WTC11 (cell line): ENCODE data around the gene ARRB2. TPM values are rescaled to one million over a fixed set of nuclear protein-coding genes. Genes with fewer than 3 reads are reported as not detected.

Experiments used
- ATAC-seq: fragments of 200-7000 bp; cut with Tn5 transposase; 2 replicates; pipeline ENCODE4 v1.10.0; 2021; ENCODE audit warnings: mild to moderate bottlenecking, moderate library complexity
- CTCF ChIA-PET: fragments of 300-600 bp; sonication (Branson Sonifier 250); formaldehyde crosslinking; loops from one replicate; lab custom pipeline; 2021; ENCODE audit warnings: antibody characterized with exemption; lab: Charles Lee
- POLR2A ChIA-PET: fragments of 350-600 bp; sonication (Branson Sonifier 250); formaldehyde crosslinking; loops from one replicate; lab custom pipeline; 2021; ENCODE audit warnings: antibody characterized with exemption; lab: Charles Lee
- DNase-seq: peaks from one replicate; pipeline ENCODE4 v3.0.0; 2021; ENCODE audit warnings: low spot score
- H3K27ac Mint-ChIP-seq: 2 replicates; pipeline ENCODE4 v1.8.0; 2021; ENCODE audit warnings: mixed read lengths
- H3K27me3 Mint-ChIP-seq: 2 replicates; pipeline ENCODE4 v1.8.0; 2021; ENCODE audit warnings: low read depth, mild to moderate bottlenecking, moderate library complexity, mixed read lengths
- H3K36me3 Mint-ChIP-seq: 2 replicates; pipeline ENCODE4 v1.8.0; 2021; ENCODE audit warnings: mixed read lengths
- H3K4me1 Mint-ChIP-seq: 2 replicates; pipeline ENCODE4 v1.8.0; 2022; ENCODE audit warnings: mixed read lengths
- H3K4me3 Mint-ChIP-seq: 2 replicates; pipeline ENCODE4 v1.8.0; 2021; ENCODE audit warnings: mild to moderate bottlenecking, moderate library complexity, mixed read lengths
- H3K9me3 Mint-ChIP-seq: 2 replicates; pipeline ENCODE4 v1.8.0; 2021; ENCODE audit warnings: mixed read lengths
- ATF1 ChIP-seq: sonication (generic); formaldehyde crosslinking; IDR thresholded peaks from 2 replicates; pipeline ENCODE4 v1.8.1; 2023; ENCODE audit warnings: mild to moderate bottlenecking, moderate library complexity, missing genetic modification reagents
- ELF4 ChIP-seq: sonication (generic); formaldehyde crosslinking; IDR thresholded peaks from 2 replicates; pipeline ENCODE4 v1.8.1; 2022; ENCODE audit warnings: low read depth, mild to moderate bottlenecking, moderate library complexity, missing genetic modification reagents
- ESRRA ChIP-seq: sonication (generic); formaldehyde crosslinking; IDR thresholded peaks from 2 replicates; pipeline ENCODE4 v1.8.1; 2022; ENCODE audit warnings: mild to moderate bottlenecking, missing genetic modification reagents, borderline replicate concordance
- FOXK1 ChIP-seq: sonication (generic); formaldehyde crosslinking; IDR thresholded peaks from 2 replicates; pipeline ENCODE4 v1.8.0; 2022; ENCODE audit warnings: mild to moderate bottlenecking, moderate library complexity, missing genetic modification reagents
- GABPB1 ChIP-seq: sonication (generic); formaldehyde crosslinking; IDR thresholded peaks from 2 replicates; pipeline ENCODE4 v1.8.1; 2023; ENCODE audit warnings: mild to moderate bottlenecking, missing genetic modification reagents
- GRHL2 ChIP-seq: fragments of 250-450 bp; sonication (Bioruptor Pico); IDR thresholded peaks from 2 replicates; pipeline ENCODE4 v1.8.0; 2022; ENCODE audit warnings: mild to moderate bottlenecking, moderate library complexity; ENCODE audit not compliant: insufficient replicate concordance, severe bottlenecking
- JAZF1 ChIP-seq: fragments of 250-450 bp; sonication (Bioruptor Pico); IDR thresholded peaks from 2 replicates; pipeline ENCODE4 v1.9.0; 2021; ENCODE audit warnings: moderate library complexity, mild to moderate bottlenecking, inconsistent platforms
- NFATC4 ChIP-seq: fragments of 250-450 bp; sonication (Bioruptor Pico); IDR thresholded peaks from 2 replicates; pipeline ENCODE4 v1.9.0; 2021; ENCODE audit warnings: mild to moderate bottlenecking
- NFE2L1 ChIP-seq: sonication (generic); formaldehyde crosslinking; IDR thresholded peaks from 2 replicates; pipeline ENCODE4 v1.8.1; 2023; ENCODE audit warnings: missing genetic modification reagents
- NFYB ChIP-seq: sonication (generic); formaldehyde crosslinking; conservative IDR thresholded peaks from 2 replicates; pipeline ENCODE4 v1.8.0; 2022; ENCODE audit warnings: low read depth, missing genetic modification reagents
- NR1H2 ChIP-seq: sonication (generic); formaldehyde crosslinking; IDR thresholded peaks from 2 replicates; pipeline ENCODE4 v1.9.0; 2021; ENCODE audit warnings: mild to moderate bottlenecking, moderate library complexity, missing genetic modification reagents
- NR2C2 ChIP-seq: sonication (generic); formaldehyde crosslinking; IDR thresholded peaks from 2 replicates; pipeline ENCODE4 v1.8.0; 2022; ENCODE audit warnings: mild to moderate bottlenecking, missing genetic modification reagents
- NR3C1 ChIP-seq: sonication (generic); formaldehyde crosslinking; conservative IDR thresholded peaks from 2 replicates; pipeline ENCODE4 v1.8.1; 2023; ENCODE audit warnings: low read depth, mild to moderate bottlenecking, missing genetic modification reagents
- ZNF121 ChIP-seq: sonication (generic); formaldehyde crosslinking; IDR thresholded peaks from 2 replicates; pipeline ENCODE4 v1.8.0; 2023; ENCODE audit warnings: missing genetic modification reagents
- ZNF219 ChIP-seq: sonication (generic); formaldehyde crosslinking; IDR thresholded peaks from 2 replicates; pipeline ENCODE4 v1.8.0; 2023; ENCODE audit warnings: missing genetic modification reagents, mild to moderate bottlenecking, borderline replicate concordance
- ZNF263 ChIP-seq: sonication (generic); formaldehyde crosslinking; IDR thresholded peaks from 2 replicates; pipeline ENCODE4 v1.8.1; 2022; ENCODE audit warnings: low read depth, mild to moderate bottlenecking, moderate library complexity, missing genetic modification reagents
- ZNF317 ChIP-seq: sonication (generic); formaldehyde crosslinking; IDR thresholded peaks from 2 replicates; pipeline ENCODE4 v1.8.1; 2023; ENCODE audit warnings: low read depth, mild to moderate bottlenecking, moderate library complexity, missing genetic modification reagents, borderline replicate concordance
- ZNF423 ChIP-seq: fragments of 250-450 bp; sonication (Bioruptor Pico); IDR thresholded peaks from 2 replicates; pipeline ENCODE4 v2.1.2; 2022; ENCODE audit warnings: mild to moderate bottlenecking, moderate library complexity
- total RNA-seq: library from RNA; stranded (reverse); gene quantifications from 3 replicates; pipeline ENCODE4 v1.2.3, GENCODE V29; 2021
- TF ChIP-seq, protein P1 (sequence below): sonication (generic); formaldehyde crosslinking; IDR thresholded peaks from 2 replicates; pipeline ENCODE4 v1.8.1; 2022; ENCODE audit warnings: mild to moderate bottlenecking, moderate library complexity, missing genetic modification reagents
- TF ChIP-seq, protein P2 (sequence below): sonication (generic); formaldehyde crosslinking; IDR thresholded peaks from 2 replicates; pipeline ENCODE4 v1.8.0; 2022; ENCODE audit warnings: mild to moderate bottlenecking, missing genetic modification reagents
- TF ChIP-seq, protein P3 (sequence below): fragments of 250-450 bp; sonication (Bioruptor Pico); IDR thresholded peaks from 2 replicates; pipeline ENCODE4 v1.9.0; 2021; ENCODE audit warnings: moderate library complexity, mild to moderate bottlenecking, inconsistent platforms, borderline replicate concordance
- TF ChIP-seq, protein P4 (sequence below): fragments of 200-600 bp; IDR thresholded peaks from 2 replicates; pipeline ENCODE4 v1.8.0; 2022; ENCODE audit warnings: antibody characterized with exemption

The ARRB2 gene
- total RNA-seq, 1 experiment from 2014 or later: 87.8 TPM

DNA sequence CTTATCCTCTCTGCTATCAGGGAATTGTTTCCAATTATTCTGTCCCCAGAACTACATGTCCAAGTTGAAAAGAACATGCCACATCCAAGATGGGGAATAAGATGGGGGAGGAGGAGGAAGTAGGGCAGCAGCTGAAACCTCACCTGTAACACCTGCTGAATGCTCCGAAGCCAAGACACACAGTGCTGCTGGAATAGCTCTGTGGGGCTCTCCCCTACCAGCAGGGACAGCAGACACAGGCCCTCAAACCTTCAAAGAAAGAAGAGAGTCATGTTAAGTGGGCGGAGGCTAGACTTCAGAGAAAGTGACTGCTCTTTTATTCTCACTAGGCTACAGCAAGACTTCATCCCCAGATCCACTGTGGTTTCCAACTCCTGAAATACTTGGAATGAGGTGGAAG, 19.7 kb upstream of the ARRB2 start:
- ChIA-PET POLR2A (interaction anchor here (0.7 kb wide), 1 partner anchor 114 kb away, joined by 3 read pairs; no protein-coding TSS in a partner anchor), CTCF (no interaction called here)
- Mint-ChIP-seq H3K27me3 (no peaks in the 10 kb centered on the region), H3K4me1 (no peaks in the 10 kb centered on the region), H3K9me3 (0 out of 2 replicates have a peak, but pooled peaks cover 4% of the 10 kb centered on the region), H3K27ac (no peak overlapping the region), H3K4me3 (no peak overlapping the region), H3K36me3 (peaks cover 53% of the 10 kb centered on the region)
- no peak for DNase-seq
- no peak for TF ChIP-seq NFE2L1 (CRISPR knock-in tag)
- no peak for TF ChIP-seq ESRRA (CRISPR knock-in tag)
- TF ChIP-seq, protein P1, sequence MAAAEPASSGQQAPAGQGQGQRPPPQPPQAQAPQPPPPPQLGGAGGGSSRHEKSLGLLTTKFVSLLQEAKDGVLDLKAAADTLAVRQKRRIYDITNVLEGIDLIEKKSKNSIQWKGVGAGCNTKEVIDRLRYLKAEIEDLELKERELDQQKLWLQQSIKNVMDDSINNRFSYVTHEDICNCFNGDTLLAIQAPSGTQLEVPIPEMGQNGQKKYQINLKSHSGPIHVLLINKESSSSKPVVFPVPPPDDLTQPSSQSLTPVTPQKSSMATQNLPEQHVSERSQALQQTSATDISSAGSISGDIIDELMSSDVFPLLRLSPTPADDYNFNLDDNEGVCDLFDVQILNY (CRISPR knock-in tag): no peak
- TF ChIP-seq GRHL2 (CRISPR knock-in tag): no peak
- no peak for TF ChIP-seq NR1H2
- no peak for TF ChIP-seq GABPB1 (CRISPR knock-in tag)
- TF ChIP-seq ZNF263 (CRISPR knock-in tag): no peak
- no peak for TF ChIP-seq ZNF423 (CRISPR knock-in tag)
- no peak; the same call in 1 of the 2 replicates for ATAC-seq

DNA sequence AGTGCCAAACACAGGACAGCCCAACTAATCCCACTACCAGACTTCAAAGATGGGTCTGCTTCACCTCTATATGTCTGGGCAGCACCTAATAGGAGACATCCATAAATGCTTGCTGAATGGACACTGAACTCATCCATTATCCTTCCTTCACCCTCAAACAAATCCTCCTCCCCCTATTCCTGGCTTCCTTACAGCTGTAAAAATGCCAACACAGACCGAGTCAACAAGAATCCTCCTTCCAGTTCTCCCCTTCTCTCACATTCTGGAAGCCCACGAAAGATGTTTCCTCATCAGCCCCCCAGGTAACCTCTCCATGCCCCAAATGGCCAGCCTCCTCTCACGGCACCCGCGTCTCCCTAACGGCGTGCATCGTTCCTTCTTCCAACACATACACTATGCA, 18.7 kb upstream of the ARRB2 start:
- DNase-seq: no peak
- H3K36me3 Mint-ChIP-seq: peaks cover 56% of the 10 kb centered on the region
- no peak for ATAC-seq
- TF ChIP-seq ZNF219 (CRISPR knock-in tag): no peak
- TF ChIP-seq, protein P1 (CRISPR knock-in tag): no peak
- no peak for TF ChIP-seq NFE2L1 (CRISPR knock-in tag)
- TF ChIP-seq, protein P2, sequence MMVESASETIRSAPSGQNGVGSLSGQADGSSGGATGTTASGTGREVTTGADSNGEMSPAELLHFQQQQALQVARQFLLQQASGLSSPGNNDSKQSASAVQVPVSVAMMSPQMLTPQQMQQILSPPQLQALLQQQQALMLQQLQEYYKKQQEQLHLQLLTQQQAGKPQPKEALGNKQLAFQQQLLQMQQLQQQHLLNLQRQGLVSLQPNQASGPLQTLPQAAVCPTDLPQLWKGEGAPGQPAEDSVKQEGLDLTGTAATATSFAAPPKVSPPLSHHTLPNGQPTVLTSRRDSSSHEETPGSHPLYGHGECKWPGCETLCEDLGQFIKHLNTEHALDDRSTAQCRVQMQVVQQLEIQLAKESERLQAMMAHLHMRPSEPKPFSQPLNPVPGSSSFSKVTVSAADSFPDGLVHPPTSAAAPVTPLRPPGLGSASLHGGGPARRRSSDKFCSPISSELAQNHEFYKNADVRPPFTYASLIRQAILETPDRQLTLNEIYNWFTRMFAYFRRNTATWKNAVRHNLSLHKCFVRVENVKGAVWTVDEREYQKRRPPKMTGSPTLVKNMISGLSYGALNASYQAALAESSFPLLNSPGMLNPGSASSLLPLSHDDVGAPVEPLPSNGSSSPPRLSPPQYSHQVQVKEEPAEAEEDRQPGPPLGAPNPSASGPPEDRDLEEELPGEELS: no peak
- no peak for TF ChIP-seq ATF1 (CRISPR knock-in tag)
- no peak for TF ChIP-seq NR3C1 (CRISPR knock-in tag)
- no peak for TF ChIP-seq JAZF1 (CRISPR knock-in tag)
- TF ChIP-seq, protein P3, sequence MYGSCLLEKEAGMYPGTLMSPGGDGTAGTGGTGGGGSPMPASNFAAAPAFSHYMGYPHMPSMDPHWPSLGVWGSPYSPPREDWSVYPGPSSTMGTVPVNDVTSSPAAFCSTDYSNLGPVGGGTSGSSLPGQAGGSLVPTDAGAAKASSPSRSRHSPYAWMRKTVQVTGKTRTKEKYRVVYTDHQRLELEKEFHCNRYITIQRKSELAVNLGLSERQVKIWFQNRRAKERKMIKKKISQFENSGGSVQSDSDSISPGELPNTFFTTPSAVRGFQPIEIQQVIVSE: no peak
- TF ChIP-seq GRHL2 (CRISPR knock-in tag): no peak
- no peak for TF ChIP-seq ELF4 (CRISPR knock-in tag)
- no peak for TF ChIP-seq ZNF317 (CRISPR knock-in tag)
- TF ChIP-seq, protein P4, sequence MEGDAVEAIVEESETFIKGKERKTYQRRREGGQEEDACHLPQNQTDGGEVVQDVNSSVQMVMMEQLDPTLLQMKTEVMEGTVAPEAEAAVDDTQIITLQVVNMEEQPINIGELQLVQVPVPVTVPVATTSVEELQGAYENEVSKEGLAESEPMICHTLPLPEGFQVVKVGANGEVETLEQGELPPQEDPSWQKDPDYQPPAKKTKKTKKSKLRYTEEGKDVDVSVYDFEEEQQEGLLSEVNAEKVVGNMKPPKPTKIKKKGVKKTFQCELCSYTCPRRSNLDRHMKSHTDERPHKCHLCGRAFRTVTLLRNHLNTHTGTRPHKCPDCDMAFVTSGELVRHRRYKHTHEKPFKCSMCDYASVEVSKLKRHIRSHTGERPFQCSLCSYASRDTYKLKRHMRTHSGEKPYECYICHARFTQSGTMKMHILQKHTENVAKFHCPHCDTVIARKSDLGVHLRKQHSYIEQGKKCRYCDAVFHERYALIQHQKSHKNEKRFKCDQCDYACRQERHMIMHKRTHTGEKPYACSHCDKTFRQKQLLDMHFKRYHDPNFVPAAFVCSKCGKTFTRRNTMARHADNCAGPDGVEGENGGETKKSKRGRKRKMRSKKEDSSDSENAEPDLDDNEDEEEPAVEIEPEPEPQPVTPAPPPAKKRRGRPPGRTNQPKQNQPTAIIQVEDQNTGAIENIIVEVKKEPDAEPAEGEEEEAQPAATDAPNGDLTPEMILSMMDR: no peak
- no peak for TF ChIP-seq NR2C2 (CRISPR knock-in tag)
- TF ChIP-seq FOXK1 (CRISPR knock-in tag): no peak
- TF ChIP-seq ZNF121 (CRISPR knock-in tag): no peak
- TF ChIP-seq NFYB (CRISPR knock-in tag): no peak
- no peak for TF ChIP-seq ZNF423 (CRISPR knock-in tag)
- TF ChIP-seq NFATC4 (CRISPR knock-in tag): no peak
- ChIA-PET POLR2A (no interaction called here), CTCF (no interaction called here)
- 0 out of 2 replicates have a peak, but pooled peaks cover 4% of the 10 kb centered on the region for H3K9me3 Mint-ChIP-seq
- H3K4me3 Mint-ChIP-seq: no peak overlapping the region
- H3K27ac Mint-ChIP-seq: peak overlapping the region; percentile 1; the same call in 1 of the 2 replicates
- H3K4me1 Mint-ChIP-seq: no peaks in the 10 kb centered on the region
- H3K27me3 Mint-ChIP-seq: no peaks in the 10 kb centered on the region
